HCEC 1CT (cell line): Measurements from ENCODE around the gene HECTD1.
"Not testable (repeated sequence)": the region's sequence is repeated elsewhere in the genome, so short reads cannot be mapped to it uniquely, and the experiment has no call there.

Experiments
- DNase-seq: peaks from one replicate; pipeline ENCODE4 v3.0.0-alpha.2; 2017

Gene HECTD1

GRCh38 chr14:31224808-31225207 is 17.2 kb upstream of the HECTD1 start:
- DNase-seq: no peak

- no peak for DNase-seq
Observed at GRCh38 chr14:31223331-31223730, 15.7 kb upstream of the HECTD1 start.

GRCh38 chr14:31222834-31223233 is 15.2 kb upstream of the HECTD1 start:
- DNase-seq: no peak

- DNase-seq: no peak
Observed at GRCh38 chr14:31221266-31221665, 13.7 kb upstream of the HECTD1 start.

GRCh38 chr14:31219169-31219568 is 11.6 kb upstream of the HECTD1 start:
- peak; percentile 47 for DNase-seq

- DNase-seq: no peak
Observed at GRCh38 chr14:31216359-31216758, 8.8 kb upstream of the HECTD1 start.

- DNase-seq: no peak
Observed at GRCh38 chr14:31212893-31213292, 5.3 kb upstream of the HECTD1 start.

GRCh38 chr14:31209605-31210004 is 2.0 kb upstream of the HECTD1 start:
- no peak for DNase-seq

GRCh38 chr14:31208546-31209424 is 1.2 kb upstream of the HECTD1 start:
- no peak for DNase-seq

GRCh38 chr14:31207287-31207754 is 272 bp downstream of the HECTD1 start:
- DNase-seq: no peak

GRCh38 chr14:31206536-31207286 is 882 bp downstream of the HECTD1 start:
- DNase-seq: peak; percentile 23

- DNase-seq: peak; percentile 79
Observed at GRCh38 chr14:31205681-31206535, 1.7 kb downstream of the HECTD1 start.

- no peak for DNase-seq
Observed at GRCh38 chr14:31204593-31205534, 2.7 kb downstream of the HECTD1 start.

GRCh38 chr14:31203899-31204592 is 3.5 kb downstream of the HECTD1 start:
- not testable (repeated sequence) for DNase-seq

- no peak for DNase-seq
Observed at GRCh38 chr14:31203414-31203742, 4.2 kb downstream of the HECTD1 start.

GRCh38 chr14:31201111-31201510 is 6.5 kb downstream of the HECTD1 start:
- no peak for DNase-seq

- no peak for DNase-seq
Observed at GRCh38 chr14:31200702-31200990, 6.9 kb downstream of the HECTD1 start.

GRCh38 chr14:31197671-31198070 is 9.9 kb downstream of the HECTD1 start:
- no peak for DNase-seq

GRCh38 chr14:31196839-31197492 is 10.6 kb downstream of the HECTD1 start:
- no peak for DNase-seq

- DNase-seq: no peak
Observed at GRCh38 chr14:31194661-31195060, 12.9 kb downstream of the HECTD1 start.

- DNase-seq: peak; percentile 49
Observed at GRCh38 chr14:31194095-31194494, 13.5 kb downstream of the HECTD1 start.
